ENCODE measurements around the gene VSIR. TPM values are rescaled to one million over a fixed set of nuclear protein-coding genes. Genes with fewer than 3 reads are reported as not detected.

The VSIR gene
- total RNA-seq, 4 donors from 2014 or later, result 37.8 to 118 (median 90.3) TPM

DNA sequence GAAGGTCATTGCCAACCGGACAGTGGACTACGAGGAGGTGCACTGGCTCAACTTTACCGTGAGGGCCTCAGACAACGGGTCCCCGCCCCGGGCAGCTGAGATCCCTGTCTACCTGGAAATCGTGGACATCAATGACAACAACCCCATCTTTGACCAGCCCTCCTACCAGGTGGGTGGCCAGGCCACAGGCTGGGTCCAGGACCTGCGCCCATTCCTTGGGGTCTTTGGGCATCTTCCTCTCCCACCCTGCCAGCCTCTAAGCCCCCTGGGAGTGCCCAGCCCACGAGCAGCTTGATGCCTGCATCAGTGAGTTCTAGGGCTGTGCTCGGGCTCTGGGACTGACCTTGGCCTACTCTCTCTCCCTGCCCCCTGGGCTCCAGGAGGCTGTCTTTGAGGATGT is 25.8 kb upstream of the VSIR start:
- H3K27me3 ChIP-seq, result no peaks in the 10 kb centered on the region
- H3K4me3 ChIP-seq, result no peak overlapping the region
- TF ChIP-seq POLR2A (IDR thresholded peaks at IDR 0.05; ENCODE audit: low read depth), result no peak
- TF ChIP-seq, protein P1, sequence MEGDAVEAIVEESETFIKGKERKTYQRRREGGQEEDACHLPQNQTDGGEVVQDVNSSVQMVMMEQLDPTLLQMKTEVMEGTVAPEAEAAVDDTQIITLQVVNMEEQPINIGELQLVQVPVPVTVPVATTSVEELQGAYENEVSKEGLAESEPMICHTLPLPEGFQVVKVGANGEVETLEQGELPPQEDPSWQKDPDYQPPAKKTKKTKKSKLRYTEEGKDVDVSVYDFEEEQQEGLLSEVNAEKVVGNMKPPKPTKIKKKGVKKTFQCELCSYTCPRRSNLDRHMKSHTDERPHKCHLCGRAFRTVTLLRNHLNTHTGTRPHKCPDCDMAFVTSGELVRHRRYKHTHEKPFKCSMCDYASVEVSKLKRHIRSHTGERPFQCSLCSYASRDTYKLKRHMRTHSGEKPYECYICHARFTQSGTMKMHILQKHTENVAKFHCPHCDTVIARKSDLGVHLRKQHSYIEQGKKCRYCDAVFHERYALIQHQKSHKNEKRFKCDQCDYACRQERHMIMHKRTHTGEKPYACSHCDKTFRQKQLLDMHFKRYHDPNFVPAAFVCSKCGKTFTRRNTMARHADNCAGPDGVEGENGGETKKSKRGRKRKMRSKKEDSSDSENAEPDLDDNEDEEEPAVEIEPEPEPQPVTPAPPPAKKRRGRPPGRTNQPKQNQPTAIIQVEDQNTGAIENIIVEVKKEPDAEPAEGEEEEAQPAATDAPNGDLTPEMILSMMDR (IDR thresholded peaks at IDR 0.05), result no peak
- TF ChIP-seq POLR2AphosphoS5 (IDR thresholded peaks at IDR 0.05), result no peak
- TF ChIP-seq EP300 (IDR thresholded peaks at IDR 0.05), result no peak
- DNase-seq (ENCODE audit: extremely low spot score), result no peak
- no peaks in the 10 kb centered on the region for H3K9me3 ChIP-seq
- intact Hi-C loops (cut with DNase I), result no loop called here
- 85% methylated on average over 9 of the region's 10 CpGs for WGBS
- no peak overlapping the region for H3K27ac ChIP-seq (replicated peaks in 1 of 4)
- H3K4me1 ChIP-seq, result no peaks in the 10 kb centered on the region
- H3K36me3 ChIP-seq, result no peaks in the 10 kb centered on the region

DNA sequence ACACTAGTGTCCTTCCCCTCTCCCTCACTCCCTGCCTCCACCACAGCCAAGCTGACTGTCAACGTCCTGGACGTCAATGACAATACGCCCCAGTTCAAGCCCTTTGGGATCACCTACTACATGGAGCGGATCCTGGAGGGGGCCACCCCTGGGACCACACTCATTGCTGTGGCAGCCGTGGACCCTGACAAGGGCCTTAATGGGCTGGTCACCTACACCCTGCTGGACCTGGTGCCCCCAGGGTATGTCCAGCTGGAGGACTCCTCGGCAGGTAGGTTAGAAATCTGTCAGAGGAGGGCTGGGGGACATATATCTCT is 24.9 kb upstream of the VSIR start:
- intact Hi-C loops (cut with DNase I), result no loop called here

DNA sequence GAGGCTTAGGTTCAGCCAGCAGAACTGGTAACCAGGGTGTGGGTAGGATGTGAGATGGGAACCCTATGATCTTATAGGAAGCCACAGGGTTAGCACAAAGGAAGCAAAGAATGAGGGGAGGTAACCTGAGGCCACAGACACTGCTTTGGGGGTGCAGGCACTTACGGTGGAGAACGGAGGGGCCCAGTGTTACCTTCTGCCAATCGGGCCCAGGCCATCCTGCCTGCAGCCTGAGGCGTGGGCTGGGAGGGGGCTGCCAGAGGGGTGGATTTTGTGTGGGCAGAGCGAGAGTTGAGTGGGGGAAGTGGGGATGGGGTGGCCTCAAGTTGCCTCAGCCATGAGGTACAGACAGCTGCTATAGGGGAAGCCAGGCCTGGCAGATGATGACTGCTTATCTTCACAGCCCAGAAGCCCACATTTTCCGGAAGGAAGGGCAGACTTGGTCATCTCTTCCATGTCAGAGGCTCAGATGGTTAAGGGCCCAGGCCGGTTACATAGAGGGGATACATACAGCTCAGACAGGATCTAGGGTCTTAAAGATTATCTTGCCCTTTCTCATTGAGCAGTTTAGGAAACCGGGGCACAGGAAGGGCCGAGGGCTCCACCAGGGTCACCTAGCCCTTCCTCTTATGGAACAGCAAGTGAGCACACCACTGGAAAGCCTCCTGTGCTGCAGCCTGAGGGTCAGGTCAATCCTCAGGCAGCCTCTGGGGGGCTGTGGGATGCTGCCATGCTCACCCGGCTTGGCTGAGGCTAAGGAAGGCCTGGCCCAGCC is 24.4 kb upstream of the VSIR start:
- no peak overlapping the region for H3K4me3 ChIP-seq
- no peaks in the 10 kb centered on the region for H3K36me3 ChIP-seq
- 81% methylated on average over 8 of the region's 10 CpGs for WGBS
- no peaks in the 10 kb centered on the region for H3K4me1 ChIP-seq
- TF ChIP-seq POLR2AphosphoS5 (IDR thresholded peaks at IDR 0.05), result no peak
- TF ChIP-seq, protein P1 (IDR thresholded peaks at IDR 0.05), result no peak
- TF ChIP-seq EP300 (IDR thresholded peaks at IDR 0.05), result no peak
- TF ChIP-seq POLR2A (IDR thresholded peaks at IDR 0.05; ENCODE audit: low read depth), result no peak
- H3K27me3 ChIP-seq, result no peaks in the 10 kb centered on the region
- H3K9me3 ChIP-seq, result no peaks in the 10 kb centered on the region
- DNase-seq (ENCODE audit: extremely low spot score), result no peak
- no peak overlapping the region for H3K27ac ChIP-seq (replicated peaks in 1 of 4)
- intact Hi-C loops (cut with DNase I), result no loop called here

More for the DNA sequence above, 24.9 kb upstream of the VSIR start:
- TF ChIP-seq, protein P1 (IDR thresholded peaks at IDR 0.05), result no peak
- TF ChIP-seq POLR2A (IDR thresholded peaks at IDR 0.05; ENCODE audit: low read depth), result no peak
- no peak for TF ChIP-seq EP300 (IDR thresholded peaks at IDR 0.05)
- no peak for TF ChIP-seq POLR2AphosphoS5 (IDR thresholded peaks at IDR 0.05)
- no peaks in the 10 kb centered on the region for H3K36me3 ChIP-seq
- no CpG with 5 or more reads among the region's 6 CpGs for WGBS
- no peaks in the 10 kb centered on the region for H3K4me1 ChIP-seq
- H3K4me3 ChIP-seq, result no peak overlapping the region
- no peaks in the 10 kb centered on the region for H3K9me3 ChIP-seq
- no peaks in the 10 kb centered on the region for H3K27me3 ChIP-seq
- no peak overlapping the region for H3K27ac ChIP-seq (replicated peaks in 1 of 4)
- DNase-seq (ENCODE audit: extremely low spot score), result no peak

DNA sequence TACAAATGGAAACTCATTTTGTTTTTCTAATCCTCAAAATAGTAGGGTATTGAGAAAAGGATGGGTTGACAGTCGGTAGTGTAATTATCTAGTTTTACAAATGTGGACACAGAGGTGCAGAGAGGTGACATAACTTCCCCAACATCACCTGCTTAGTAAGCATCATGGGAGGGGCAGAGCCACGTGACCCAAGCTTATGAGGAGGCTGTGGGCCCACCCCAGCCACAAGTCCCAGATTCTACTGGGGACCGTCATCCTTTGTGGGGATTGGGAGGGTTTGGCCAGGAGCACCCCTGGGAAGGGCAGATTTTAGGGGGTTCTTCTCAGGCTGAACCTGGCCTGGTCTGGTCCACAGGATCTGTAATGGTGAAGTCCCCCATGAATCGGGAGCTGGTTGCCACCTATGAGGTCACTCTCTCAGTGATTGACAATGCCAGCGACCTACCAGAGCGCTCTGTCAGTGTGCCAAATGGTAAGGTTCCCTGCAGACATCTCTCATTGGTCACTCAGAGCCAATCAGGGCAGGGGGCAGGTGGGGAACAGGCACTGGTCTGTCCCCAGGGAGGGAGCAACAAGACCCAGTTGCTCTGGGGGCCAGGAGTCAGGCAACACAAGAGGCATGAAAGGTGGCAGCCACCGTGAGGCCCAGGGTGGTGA is 23.6 kb upstream of the VSIR start:
- no peak for TF ChIP-seq EP300 (IDR thresholded peaks at IDR 0.05)
- TF ChIP-seq POLR2AphosphoS5 (IDR thresholded peaks at IDR 0.05), result no peak
- TF ChIP-seq POLR2A (IDR thresholded peaks at IDR 0.05; ENCODE audit: low read depth), result no peak
- TF ChIP-seq, protein P1 (IDR thresholded peaks at IDR 0.05), result no peak
- DNase-seq (ENCODE audit: extremely low spot score), result no peak
- 83% methylated on average over 7 of the region's 7 CpGs for WGBS

More for the DNA sequence above, 23.6 kb upstream of the VSIR start:
- H3K4me1 ChIP-seq, result no peaks in the 10 kb centered on the region
- no peak overlapping the region for H3K27ac ChIP-seq (replicated peaks in 1 of 4)
- H3K4me3 ChIP-seq, result no peak overlapping the region
- no peaks in the 10 kb centered on the region for H3K36me3 ChIP-seq
- no peaks in the 10 kb centered on the region for H3K9me3 ChIP-seq
- no peaks in the 10 kb centered on the region for H3K27me3 ChIP-seq
- intact Hi-C loops (cut with DNase I), result no loop called here
